Hematopoietic multipotent progenitor cell treated with erythropoietin and hydrocortisone succinate and interleukin-3 and kit ligand, for 4 days (in vitro differentiated cells): Measurements from ENCODE around the gene PRR16.
"Not testable (repeated sequence)": the region's sequence is repeated elsewhere in the genome, so short reads cannot be mapped to it uniquely, and the experiment has no call there.

Source experiments
- DNase-seq: peaks from one replicate; pipeline ENCODE4 v3.0.0-alpha.2; 2015

The PRR16 gene

GRCh38 chr5:120463991-120464626 is at the start of gene PRR16:
TSS of gene PRR16 (plus strand) at chr5:120464300.
- DNase-seq = peak; percentile 84

GRCh38 chr5:120415985-120416384 is 48.1 kb upstream of the PRR16 start:
- DNase-seq = no peak

- peak; percentile 70 for DNase-seq
Measured at GRCh38 chr5:120419127-120419526, 45.0 kb upstream of the PRR16 start.

- DNase-seq = not testable (repeated sequence)
Measured at GRCh38 chr5:120426633-120427275, 37.3 kb upstream of the PRR16 start.

- no peak for DNase-seq
Measured at GRCh38 chr5:120430572-120430971, 33.5 kb upstream of the PRR16 start.

GRCh38 chr5:120432861-120433260 is 31.2 kb upstream of the PRR16 start:
- DNase-seq = no peak

GRCh38 chr5:120435129-120435528 is 29.0 kb upstream of the PRR16 start:
- no peak for DNase-seq

GRCh38 chr5:120436996-120437395 is 27.1 kb upstream of the PRR16 start:
- no peak for DNase-seq

- DNase-seq = no peak
Measured at GRCh38 chr5:120442694-120443093, 21.4 kb upstream of the PRR16 start.

- DNase-seq = no peak
Measured at GRCh38 chr5:120443607-120444006, 20.5 kb upstream of the PRR16 start.

GRCh38 chr5:120446068-120446492 is 18.0 kb upstream of the PRR16 start:
- no peak for DNase-seq

GRCh38 chr5:120446901-120447300 is 17.2 kb upstream of the PRR16 start:
- no peak for DNase-seq

GRCh38 chr5:120447706-120448239 is 16.3 kb upstream of the PRR16 start:
- no peak for DNase-seq

GRCh38 chr5:120449501-120449900 is 14.6 kb upstream of the PRR16 start:
- DNase-seq = no peak

- no peak for DNase-seq
Measured at GRCh38 chr5:120450910-120451309, 13.2 kb upstream of the PRR16 start.

GRCh38 chr5:120451445-120451844 is 12.7 kb upstream of the PRR16 start:
- no peak for DNase-seq

- DNase-seq = no peak
Measured at GRCh38 chr5:120452471-120452870, 11.6 kb upstream of the PRR16 start.

GRCh38 chr5:120454094-120454798 is 9.9 kb upstream of the PRR16 start:
- DNase-seq = no peak

GRCh38 chr5:120456006-120456405 is 8.1 kb upstream of the PRR16 start:
- DNase-seq = peak; percentile 39

- peak; percentile 81 for DNase-seq
Measured at GRCh38 chr5:120457839-120458507, 6.1 kb upstream of the PRR16 start.

GRCh38 chr5:120458508-120458847 is 5.6 kb upstream of the PRR16 start:
- not testable (repeated sequence) for DNase-seq

GRCh38 chr5:120461251-120461650 is 2.8 kb upstream of the PRR16 start:
- DNase-seq = no peak

GRCh38 chr5:120463006-120463680 is 957 bp upstream of the PRR16 start:
- peak; percentile 51 for DNase-seq
